T-cell (primary cell): ENCODE results near the gene RASA1. TPM values are rescaled to one million over a fixed set of nuclear protein-coding genes. Genes with fewer than 3 reads are reported as not detected.

Source experiments
- total RNA-seq, 35 experiments: library from RNA in 6 of 35; stranded (reverse) in 6 of 35; fragments of 120-200 nt in 1 of 35; gene quantifications; one replicate each; pipeline versions ENCODE4 v1.2.1 to v1.2.4 and lab custom pipeline; 2013 to 2026

RASA1 gene
- total RNA-seq, 5 donors from 2014 or later (not counting 1 experiment from before 2014, with no cell fraction given), result 23.9 to 32.5 (median 24.7) TPM

Other genes starting within 250 kb of the RASA1 start
- gene CCNH, start 145.0 kb downstream of the RASA1 start, total RNA-seq, result 100 to 1,000 TPM in 2 of 5 donors, 10 to 100 TPM in 3; 64.2 to 276 (median 72.9) TPM